ENCODE measurements around the gene DTNA.

Gene DTNA

GRCh38 chr18:34773961-34774766, 64.1 kb downstream of the DTNA start:
- DNase-seq: no peak

- DNase-seq: no peak
These were observed 65.4 kb downstream of the DTNA start for GRCh38 chr18:34775461-34775860.

- no peak for DNase-seq
These were observed 69.0 kb downstream of the DTNA start for GRCh38 chr18:34779112-34779511.

GRCh38 chr18:34780856-34781255, 70.8 kb downstream of the DTNA start:
- no peak for DNase-seq

GRCh38 chr18:34783501-34783900, 73.4 kb downstream of the DTNA start:
- DNase-seq: no peak

GRCh38 chr18:34786162-34786741, 76.2 kb downstream of the DTNA start:
- DNase-seq: no peak

GRCh38 chr18:34787931-34788532, 77.9 kb downstream of the DTNA start:
- peak; percentile 4 for DNase-seq

GRCh38 chr18:34789768-34790344, 79.8 kb downstream of the DTNA start:
- DNase-seq: no peak

GRCh38 chr18:34794348-34794747, 84.2 kb downstream of the DTNA start:
- no peak for DNase-seq

- no peak for DNase-seq
These were observed 85.1 kb downstream of the DTNA start for GRCh38 chr18:34795070-34795732.

- no peak for DNase-seq
These were observed 86.0 kb downstream of the DTNA start for GRCh38 chr18:34796035-34796657.

GRCh38 chr18:34799291-34799690, 89.2 kb downstream of the DTNA start:
- no peak for DNase-seq

GRCh38 chr18:34800381-34800780, 90.3 kb downstream of the DTNA start:
- no peak for DNase-seq

- DNase-seq: peak; percentile 12
These were observed 91.7 kb downstream of the DTNA start for GRCh38 chr18:34801774-34802173.

- no peak for DNase-seq
These were observed 92.9 kb downstream of the DTNA start for GRCh38 chr18:34802959-34803358.

GRCh38 chr18:34803877-34804400, 93.8 kb downstream of the DTNA start:
- DNase-seq: no peak

- DNase-seq: no peak
These were observed 95.2 kb downstream of the DTNA start for GRCh38 chr18:34805103-34805877.

GRCh38 chr18:34805878-34806351, 95.8 kb downstream of the DTNA start:
- DNase-seq: no peak

- no peak for DNase-seq
These were observed 96.4 kb downstream of the DTNA start for GRCh38 chr18:34806527-34806926.

- no peak for DNase-seq
These were observed 97.2 kb downstream of the DTNA start for GRCh38 chr18:34807106-34807796.

- DNase-seq: no peak
These were observed 98.3 kb downstream of the DTNA start for GRCh38 chr18:34808389-34808788.

Data from stimulated activated CD4-positive, alpha-beta T cell treated with anti-CD3 and anti-CD28 coated beads, Interleukin-1b, Interleukin-23, amount 100 ng/mL, for 48 hours (primary cell).